ENCODE measurements around the gene ANK3. TPM values are rescaled to one million over a fixed set of nuclear protein-coding genes. Genes with fewer than 3 reads are reported as not detected.

The ANK3 gene
- polyA plus RNA-seq, 1 donor from 2014 or later, result 19.5 TPM

DNA sequence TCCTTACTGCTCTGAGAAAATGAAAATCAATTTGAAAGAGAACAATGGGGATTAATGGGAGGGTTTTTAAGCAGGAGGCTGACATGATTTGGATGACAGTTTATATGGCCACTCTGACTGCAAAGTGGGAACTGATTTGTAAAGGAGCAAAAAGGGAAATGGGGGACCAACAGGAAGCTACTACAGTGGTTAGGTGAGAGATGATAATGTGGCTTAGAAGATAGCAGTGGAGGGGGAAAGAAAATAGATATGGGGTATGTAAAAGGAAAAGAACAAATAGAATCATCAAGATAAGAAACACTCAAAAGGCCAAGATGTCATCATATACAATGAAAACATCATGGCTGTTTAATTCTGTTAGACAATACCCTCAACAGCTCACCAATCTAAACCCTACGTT is 177.5 kb downstream of the ANK3 start:
- H3K4me3 Mint-ChIP-seq, result no peak overlapping the region

GRCh38 chr10:60209874-60210570 is 179.7 kb downstream of the ANK3 start:
- Mint-ChIP-seq H3K36me3 (peaks cover 8% of the 10 kb centered on the region), H3K4me3 (peak overlapping the region in 2 of 4 donors; percentile 1 to 30), H3K27ac (peak overlapping the region in 1 of 3 donors; percentile 76), H3K27me3 (no peaks in the 10 kb centered on the region), H3K9me3 (peaks cover 4 to 8% (median 5%) of the 10 kb centered on the region in 3 donors), H3K4me1 (peaks cover 9 to 27% (median 16%) of the 10 kb centered on the region in 3 donors)

More for the DNA sequence above, 177.5 kb downstream of the ANK3 start:
- Mint-ChIP-seq H3K9me3 (peaks cover 4 to 8% (median 5%) of the 10 kb centered on the region in 3 donors), H3K36me3 (peaks cover 8% of the 10 kb centered on the region), H3K27ac (no peak overlapping the region), H3K4me1 (peaks cover 15 to 48% (median 35%) of the 10 kb centered on the region in 3 donors), H3K27me3 (no peaks in the 10 kb centered on the region)

DNA sequence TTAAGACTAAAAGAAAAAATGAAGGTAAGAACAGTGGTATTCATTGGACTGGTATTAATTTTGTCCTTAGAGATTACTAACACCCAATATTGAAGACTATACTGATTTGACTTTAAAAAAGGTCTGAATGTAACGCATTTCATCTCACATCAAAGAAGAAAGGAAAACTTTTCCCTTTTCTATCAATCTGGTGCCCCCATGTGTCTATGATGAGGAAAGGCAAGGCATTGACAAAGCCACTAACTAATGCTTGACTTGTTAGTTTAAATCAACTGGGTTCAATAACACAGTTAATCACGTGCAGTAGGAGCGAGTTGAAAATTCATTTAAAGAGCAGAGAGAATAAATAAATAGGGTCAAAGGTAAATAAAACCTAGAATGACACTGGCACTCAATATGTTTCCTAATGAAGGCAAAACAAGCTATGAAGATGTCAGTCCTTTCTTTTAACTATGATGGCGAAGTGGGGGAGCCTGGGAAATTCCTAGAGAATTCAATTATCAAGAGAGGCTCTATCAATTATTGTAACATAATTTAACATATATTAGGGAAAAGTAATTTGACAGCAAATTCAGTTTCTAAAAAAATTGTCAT is 180.9 kb downstream of the ANK3 start:
- peaks cover 5 to 23% (median 16%) of the 10 kb centered on the region in 3 donors for H3K4me1 Mint-ChIP-seq
- peaks cover 11% of the 10 kb centered on the region for H3K36me3 Mint-ChIP-seq
- H3K27ac Mint-ChIP-seq, result no peak overlapping the region

GRCh38 chr10:60207894-60208293 is 181.8 kb downstream of the ANK3 start:
- peak overlapping the region in 1 of 3 donors; percentile 31 for H3K27ac Mint-ChIP-seq
- H3K27me3 Mint-ChIP-seq, result no peaks in the 10 kb centered on the region
- peaks cover 5 to 23% (median 16%) of the 10 kb centered on the region in 3 donors for H3K4me1 Mint-ChIP-seq
- no peak overlapping the region for H3K4me3 Mint-ChIP-seq
- H3K9me3 Mint-ChIP-seq, result peaks cover 2 to 8% (median 5%) of the 10 kb centered on the region in 3 donors
- peaks cover 11% of the 10 kb centered on the region for H3K36me3 Mint-ChIP-seq

More for the DNA sequence above, 180.9 kb downstream of the ANK3 start:
- Mint-ChIP-seq H3K4me3 (no peak overlapping the region), H3K27me3 (no peaks in the 10 kb centered on the region), H3K9me3 (peaks cover 2 to 8% (median 5%) of the 10 kb centered on the region in 3 donors)

DNA sequence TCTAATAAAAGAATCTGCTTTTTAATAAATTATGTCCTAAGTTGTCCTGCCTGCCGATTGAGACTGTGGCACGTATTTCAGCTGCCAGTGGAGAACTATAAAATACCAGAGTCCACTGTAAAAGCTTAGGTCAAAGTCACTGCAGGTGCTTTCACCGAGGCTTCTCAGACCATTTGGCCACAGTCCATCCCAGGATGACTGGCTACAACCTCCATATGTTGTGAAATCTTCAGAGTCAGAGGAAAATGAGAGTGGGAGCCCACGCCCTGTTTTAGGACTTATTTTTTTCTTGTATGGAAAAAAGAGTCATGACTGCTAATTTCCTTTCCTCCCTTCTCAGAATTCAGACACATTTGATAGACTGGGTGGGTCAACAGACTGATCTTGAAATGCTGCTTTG is 182.9 kb downstream of the ANK3 start:
- Mint-ChIP-seq H3K36me3 (peaks cover 3% of the 10 kb centered on the region), H3K4me3 (no peak overlapping the region), H3K27me3 (no peaks in the 10 kb centered on the region), H3K4me1 (peaks cover 5 to 18% (median 16%) of the 10 kb centered on the region in 3 donors), H3K27ac (no peak overlapping the region), H3K9me3 (no peaks in the 10 kb centered on the region)

- Mint-ChIP-seq H3K27ac (no peak overlapping the region), H3K36me3 (peaks cover 3% of the 10 kb centered on the region), H3K4me1 (peaks cover 5 to 16% (median 14%) of the 10 kb centered on the region in 3 donors), H3K4me3 (no peak overlapping the region), H3K27me3 (no peaks in the 10 kb centered on the region), H3K9me3 (no peaks in the 10 kb centered on the region)
These were observed 183.9 kb downstream of the ANK3 start for GRCh38 chr10:60205741-60206140.

- Mint-ChIP-seq H3K4me1 (peaks cover 1 to 9% (median 7%) of the 10 kb centered on the region in 3 donors), H3K36me3 (peaks cover 5% of the 10 kb centered on the region), H3K4me3 (no peak overlapping the region), H3K27me3 (no peaks in the 10 kb centered on the region), H3K27ac (no peak overlapping the region), H3K9me3 (no peaks in the 10 kb centered on the region)
These were observed 185.6 kb downstream of the ANK3 start for GRCh38 chr10:60203993-60204618.

- Mint-ChIP-seq H3K4me3 (no peak overlapping the region), H3K27me3 (no peaks in the 10 kb centered on the region), H3K27ac (no peak overlapping the region), H3K4me1 (peaks cover 1 to 4% (median 3%) of the 10 kb centered on the region in 3 donors), H3K9me3 (no peaks in the 10 kb centered on the region), H3K36me3 (peaks cover 13% of the 10 kb centered on the region)
These were observed 189.0 kb downstream of the ANK3 start for GRCh38 chr10:60200682-60201053.

DNA sequence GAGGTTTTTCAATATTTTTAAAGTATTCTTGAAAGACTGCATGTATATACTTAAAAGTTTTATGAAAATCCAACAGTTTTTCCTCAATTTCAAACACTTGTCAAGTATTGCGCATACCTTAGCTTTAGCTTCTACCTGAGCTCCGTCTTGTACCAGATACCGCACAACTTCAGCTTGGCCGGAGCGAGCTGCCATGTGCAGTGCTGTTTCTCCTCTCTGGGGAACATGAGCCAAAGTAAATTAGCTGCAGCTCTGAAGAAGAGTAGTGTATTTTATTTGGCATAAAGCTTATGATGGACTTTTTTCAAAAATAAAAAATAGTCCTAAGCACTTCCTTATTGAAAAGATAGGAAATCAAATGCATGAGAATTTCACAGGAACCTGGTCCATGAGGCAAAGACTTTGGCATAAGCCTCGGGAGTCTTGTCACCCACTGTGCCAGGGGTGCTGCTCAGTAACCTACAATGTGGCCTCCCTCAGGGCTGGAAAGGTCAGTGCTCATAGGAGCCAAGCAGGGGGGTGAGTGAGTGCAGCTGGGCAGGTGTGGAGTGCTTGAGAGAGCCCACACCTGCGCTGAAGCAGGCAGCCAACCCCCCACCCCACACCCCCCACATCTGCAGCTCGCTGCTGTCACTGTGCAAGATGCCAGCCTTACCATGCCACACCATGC is 189.5 kb downstream of the ANK3 start:
- H3K36me3 Mint-ChIP-seq, result peaks cover 16% of the 10 kb centered on the region
- H3K4me3 Mint-ChIP-seq, result no peak overlapping the region
- no peak overlapping the region for H3K27ac Mint-ChIP-seq

DNA sequence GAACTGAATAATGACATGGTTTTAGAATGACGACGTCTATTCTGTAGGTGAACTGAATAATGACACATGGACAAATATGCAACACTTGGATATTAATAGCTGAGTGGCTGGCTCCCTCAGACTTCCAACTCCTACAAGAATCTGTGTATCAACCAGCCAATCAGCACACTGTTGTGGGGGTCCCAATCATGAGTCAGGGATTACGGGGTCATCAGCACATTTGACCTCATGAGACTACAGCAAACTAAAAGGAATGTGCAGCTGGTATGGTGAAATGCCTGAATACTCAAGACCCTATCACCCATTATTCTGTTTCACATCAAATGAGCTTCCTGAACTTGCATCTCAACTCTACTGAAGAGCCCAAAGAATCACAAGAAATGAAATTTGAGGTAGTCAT is 192.5 kb downstream of the ANK3 start:
- no peaks in the 10 kb centered on the region for H3K27me3 Mint-ChIP-seq
- no peak overlapping the region for H3K4me3 Mint-ChIP-seq
- peaks cover 23% of the 10 kb centered on the region for H3K36me3 Mint-ChIP-seq
- no peak overlapping the region for H3K27ac Mint-ChIP-seq
- H3K4me1 Mint-ChIP-seq, result no peaks in the 10 kb centered on the region
- H3K9me3 Mint-ChIP-seq, result no peaks in the 10 kb centered on the region

More for the DNA sequence above, 189.5 kb downstream of the ANK3 start:
- Mint-ChIP-seq H3K27me3 (no peaks in the 10 kb centered on the region), H3K9me3 (no peaks in the 10 kb centered on the region), H3K4me1 (peaks cover 1 to 4% (median 3%) of the 10 kb centered on the region in 3 donors)

GRCh38 chr10:60194421-60194820 is 195.3 kb downstream of the ANK3 start:
- H3K9me3 Mint-ChIP-seq, result peaks cover 2 to 4% (median 3%) of the 10 kb centered on the region in 3 donors
- H3K27ac Mint-ChIP-seq, result no peak overlapping the region
- no peaks in the 10 kb centered on the region for H3K4me1 Mint-ChIP-seq
- H3K4me3 Mint-ChIP-seq, result no peak overlapping the region
- no peaks in the 10 kb centered on the region for H3K27me3 Mint-ChIP-seq
- H3K36me3 Mint-ChIP-seq, result peaks cover 27% of the 10 kb centered on the region

GRCh38 chr10:60192946-60193345 is 196.7 kb downstream of the ANK3 start:
- Mint-ChIP-seq H3K4me3 (no peak overlapping the region), H3K27ac (no peak overlapping the region), H3K27me3 (no peaks in the 10 kb centered on the region), H3K4me1 (no peaks in the 10 kb centered on the region), H3K36me3 (peaks cover 26% of the 10 kb centered on the region), H3K9me3 (peaks cover 2 to 4% (median 3%) of the 10 kb centered on the region in 3 donors)

- H3K9me3 Mint-ChIP-seq, result peaks cover 2 to 4% (median 3%) of the 10 kb centered on the region in 3 donors
- no peak overlapping the region for H3K27ac Mint-ChIP-seq
These were observed 199.7 kb downstream of the ANK3 start for GRCh38 chr10:60189861-60190475.

DNA sequence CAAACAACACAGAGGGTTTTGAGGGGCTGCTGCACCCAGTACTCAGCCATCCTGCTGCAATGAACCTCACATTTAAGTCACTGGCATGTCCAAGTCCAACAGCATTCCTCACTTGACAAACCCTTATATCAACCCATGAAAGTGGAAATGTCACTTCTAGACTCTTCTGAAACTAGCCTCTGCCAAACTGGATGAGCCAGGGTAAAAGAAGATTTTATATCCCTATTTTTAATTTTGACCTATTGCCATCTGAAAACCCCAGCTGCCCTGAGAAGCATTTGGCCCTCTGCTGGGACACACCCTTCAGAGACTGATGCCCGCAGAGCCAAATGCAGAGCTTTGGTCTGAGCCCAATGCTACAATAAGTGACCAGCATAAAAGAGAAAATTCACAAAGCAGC is 201.1 kb downstream of the ANK3 start:
- peaks cover 14% of the 10 kb centered on the region for H3K36me3 Mint-ChIP-seq
- H3K27me3 Mint-ChIP-seq, result no peaks in the 10 kb centered on the region
- no peak overlapping the region for H3K27ac Mint-ChIP-seq

More at GRCh38 chr10:60189861-60190475, 199.7 kb downstream of the ANK3 start:
- Mint-ChIP-seq H3K4me1 (no peaks in the 10 kb centered on the region), H3K27me3 (no peaks in the 10 kb centered on the region), H3K36me3 (peaks cover 20% of the 10 kb centered on the region), H3K4me3 (no peak overlapping the region)

More for the DNA sequence above, 201.1 kb downstream of the ANK3 start:
- H3K4me3 Mint-ChIP-seq, result no peak overlapping the region
- peaks cover 2 to 4% (median 3%) of the 10 kb centered on the region in 3 donors for H3K9me3 Mint-ChIP-seq
- H3K4me1 Mint-ChIP-seq, result no peaks in the 10 kb centered on the region

Measured in IgD-negative memory B cell (primary cell).